Gastroesophageal sphincter (tissue), 3 donors: ENCODE data around the gene LAMC1.

Experiments
- CTCF ChIP-seq, 4 experiments: fragments of 200-600 bp in 2 of 4; fragments of 450-650 bp in 2 of 4; sonication (generic) in 1 of 4; IDR thresholded peaks; one replicate each; pipeline ENCODE4 v1.5.1; 2017 to 2019; ENCODE audit warnings: antibody characterized with exemption in 4 of 4, mild to moderate bottlenecking in 2 of 4, moderate library complexity in 2 of 4
- POLR2AphosphoS5 ChIP-seq: sonication (generic); formaldehyde crosslinking; IDR thresholded peaks from one replicate; pipeline ENCODE4 v1.6.1; 2017; ENCODE audit warnings: antibody characterized with exemption

GRCh38 chr1:183039330-183039729 lies 16.1 kb downstream of the LAMC1 start:
- TF ChIP-seq POLR2AphosphoS5: no peak
- TF ChIP-seq CTCF (IDR thresholded peaks at IDR 0.05): no peak
